Pancreas (tissue), 10 donors: ENCODE data around the gene PFDN1. TPM values are rescaled to one million over a fixed set of nuclear protein-coding genes. Genes with fewer than 3 reads are reported as not detected.
A peak's percentile ranks its signal among the peaks of the same experiment; 100 is the strongest.

Experiments
- ATAC-seq, 4 donors: fragments of 200-7000 bp; cut with Tn5 transposase; one replicate each; pipeline versions ENCODE4 v1.8.0 to v1.9.1; 2020; ENCODE audit warnings: mild to moderate bottlenecking in 4 of 4, moderate library complexity in 4 of 4
- DNase-seq, 6 donors: peaks; one replicate each; pipeline ENCODE4 v3.0.0-alpha.2; 2020
- FAIRE-seq: peaks from 2 replicates; lab custom pipeline; 2012; peaks lifted over from hg19 to GRCh38; lab: Jason Lieb, UNC
- H3K27ac ChIP-seq, 4 donors: fragments of 200-600 bp; sonication (generic); 1 replicate in 3 of 4; 2 replicates in 1 of 4; pipeline versions ENCODE4 v1.5.0 to v1.8.0; 2020
- H3K27me3 ChIP-seq, 4 donors: fragments of 200-600 bp; one replicate each; pipeline ENCODE4 v1.8.0; 2021
- H3K36me3 ChIP-seq, 3 donors: fragments of 200-600 bp; sonication (generic) in 1 of 3; one replicate each; pipeline versions ENCODE4 v1.5.0 to v1.8.0; 2020 to 2021
- H3K4me1 ChIP-seq, 3 donors: fragments of 200-600 bp; one replicate each; pipeline ENCODE4 v1.8.0; 2021
- H3K4me3 ChIP-seq, 4 donors: fragments of 200-600 bp; sonication (generic) in 2 of 4; one replicate each; pipeline versions ENCODE4 v1.5.0 to v1.8.0; 2020 to 2021
- H3K9me3 ChIP-seq, 4 donors: fragments of 200-600 bp; one replicate each; pipeline ENCODE4 v1.8.0; 2021
- CTCF ChIP-seq, 4 donors: fragments of 200-600 bp; sonication (generic) in 3 of 4; IDR thresholded peaks; one replicate each; pipeline versions ENCODE4 v1.5.0 to v1.8.0; 2021; ENCODE audit warnings: antibody characterized with exemption in 4 of 4
- WGBS, 2 donors: extraction: QIAGEN DNeasy Blood & Tissue Kit; methylation state at CpG; one replicate each; pipeline ENCODE4 v1.1.7; 2013; 5-methylcytosine and 5-hydroxymethylcytosine counted together
- intact Hi-C, 3 donors: fragments of 100-400 bp; cut with DNase I; formaldehyde crosslinking; loops; one replicate each; pipeline versions ENCODE4 v1.11.1 to v1.14.2; 2022
- polyA plus RNA-seq, 2 donors: library from polyadenylated mRNA; stranded (reverse); fragments of 200-250 nt; gene quantifications; one replicate each; pipeline ENCODE4 v1.2.3, GENCODE V29; 2013
- total RNA-seq, 6 donors: library from RNA; stranded (reverse); fragmentation: NEBNext Ultra II Directional in 4 of 6; extraction: Animal tissue kit (Norgen Biotek cat#: 25700) in 4 of 6; gene quantifications; one replicate each; pipeline versions ENCODE4 v1.2.1 to v1.2.4, GENCODE V29; 2021 to 2023
- donor health status: healthy with polysubstance abuse.
- donor health status: DM: no; HTN: no; CAD: no; lungs with moderate emphysema.
- donor health status: DM: no; HTN: no; CAD: no.
- donor health status: control.
- donor health status: control.
- donor health status: Bipolar disorder and iron deficiency.
- donor health status: DM: yes; HTN: yes; CAD: no.
- donor health status: DM: no; HTN: no; CAD: no.
- donor health status: DM: no; HTN: no; CAD: no.
- donor health status: DM: yes; HTN: yes; CAD: no.

Gene PFDN1
- total and polyA plus RNA-seq, 8 donors: 10.5 to 43.9 (median 17.5) TPM

- Histone ChIP-seq H3K4me1 (peaks cover 20 to 27% (median 27%) of the 10 kb centered on the region in 3 donors), H3K27ac (peak overlapping the region in 1 of 4 donors; percentile 82), H3K27me3 (no peaks in the 10 kb centered on the region), H3K36me3 (no peaks in the 10 kb centered on the region), H3K9me3 (no peaks in the 10 kb centered on the region), H3K4me3 (no peak overlapping the region)
- ATAC-seq (peak in 2 of 4 donors; percentile 21 to 48), DNase-seq (peak in 1 of 6 donors; percentile 55), FAIRE-seq (no peak)
- intact Hi-C loops: no loop called here
- TF ChIP-seq CTCF (IDR thresholded peaks at IDR 0.05): no peak
- WGBS, 2 donors: 88 to 98% methylated on average over 2 of the region's 2 CpGs
These were observed 18.9 kb upstream of the PFDN1 start for GRCh38 chr5:140321796-140322195.

GRCh38 chr5:140319833-140320232 lies 16.9 kb upstream of the PFDN1 start:
- Histone ChIP-seq H3K4me3 (no peak overlapping the region), H3K9me3 (no peaks in the 10 kb centered on the region), H3K27ac (no peak overlapping the region), H3K27me3 (no peaks in the 10 kb centered on the region), H3K4me1 (peaks cover 19 to 25% (median 24%) of the 10 kb centered on the region in 3 donors), H3K36me3 (no peaks in the 10 kb centered on the region)
- DNase-seq (no peak), FAIRE-seq (no peak), ATAC-seq (no peak)
- intact Hi-C loops: no loop called here
- 88 to 94% methylated on average over 1 of the region's 1 CpG for WGBS, 2 donors
- no peak for TF ChIP-seq CTCF (IDR thresholded peaks at IDR 0.05)

- Histone ChIP-seq H3K9me3 (no peaks in the 10 kb centered on the region), H3K36me3 (no peaks in the 10 kb centered on the region), H3K4me3 (no peak overlapping the region), H3K27me3 (no peaks in the 10 kb centered on the region), H3K27ac (no peak overlapping the region), H3K4me1 (peaks cover 9 to 15% (median 14%) of the 10 kb centered on the region in 3 donors)
- intact Hi-C loops: no loop called here
- FAIRE-seq: no peak
- DNase-seq: no peak
- no peak for ATAC-seq
- no peak for TF ChIP-seq CTCF (IDR thresholded peaks at IDR 0.05)
- 86% methylated on average over 4 of the region's 4 CpGs for WGBS, 2 donors
These were observed 15.9 kb upstream of the PFDN1 start for GRCh38 chr5:140318792-140319191.

GRCh38 chr5:140317859-140318258 lies 15.0 kb upstream of the PFDN1 start:
- FAIRE-seq (no peak), ATAC-seq (no peak), DNase-seq (no peak)
- no peak overlapping the region for H3K4me3 ChIP-seq
- intact Hi-C loops: no loop called here
- no peaks in the 10 kb centered on the region for H3K9me3 ChIP-seq
- no peak overlapping the region for H3K27ac ChIP-seq
- H3K27me3 ChIP-seq: no peaks in the 10 kb centered on the region
- WGBS, 2 donors: 82 to 83% methylated on average over 5 of the region's 5 CpGs
- no peaks in the 10 kb centered on the region for H3K36me3 ChIP-seq
- H3K4me1 ChIP-seq: peaks cover 0 to 6% (median 4%) of the 10 kb centered on the region in 3 donors
- TF ChIP-seq CTCF (IDR thresholded peaks at IDR 0.05): no peak

- no peaks in the 10 kb centered on the region for H3K27me3 ChIP-seq
- TF ChIP-seq CTCF (IDR thresholded peaks at IDR 0.05): no peak
- peaks cover 0 to 3% (median 0%) of the 10 kb centered on the region in 3 donors for H3K4me1 ChIP-seq
- WGBS, 2 donors: 85 to 91% methylated on average over 7 of the region's 7 CpGs
- ATAC-seq (no peak), DNase-seq (no peak), FAIRE-seq (no peak)
- H3K9me3 ChIP-seq: no peaks in the 10 kb centered on the region
- no peak overlapping the region for H3K4me3 ChIP-seq
- H3K27ac ChIP-seq: peak overlapping the region in 2 of 4 donors; percentile 42 to 55
- H3K36me3 ChIP-seq: no peaks in the 10 kb centered on the region
- intact Hi-C loops: no loop called here
These were observed 9.9 kb upstream of the PFDN1 start for GRCh38 chr5:140312791-140313189.
